Measurements from ENCODE around the gene POLR3C.

GRCh38 chr1:145837656-145838055 is 13.7 kb downstream of the POLR3C start:
- TF ChIP-seq CTCF (IDR thresholded peaks at IDR 0.05; ENCODE audit: borderline replicate concordance, extremely low read depth, low read length, poor library complexity, severe bottlenecking) (no peak), EZH2 (IDR thresholded peaks at IDR 0.05; ENCODE audit: borderline replicate concordance, low read depth, low read length, severe bottlenecking) (no peak)

Measured in DND-41 (cell line).